Measurements from ENCODE around the gene GPR152.

The GPR152 gene

GRCh38 chr11:67492069-67492727, 39.7 kb upstream of the GPR152 start:
- no peak for TF ChIP-seq POLR2AphosphoS5 (IDR thresholded peaks at IDR 0.05; ENCODE audit: low read depth, low read length)
- TF ChIP-seq SIN3A (IDR thresholded peaks at IDR 0.05; ENCODE audit: borderline replicate concordance, insufficient read depth, low read length) = no peak
- TF ChIP-seq REST (IDR thresholded peaks at IDR 0.05; ENCODE audit: insufficient read depth in 1 of 2, low read depth in 2 of 2, low read length in 2 of 2) = no peak
- no peak for TF ChIP-seq TAF1 (IDR thresholded peaks at IDR 0.05; ENCODE audit: borderline replicate concordance, insufficient read depth, low read length)
- TF ChIP-seq FOXP2 (optimal IDR thresholded peaks at IDR 0.05; ENCODE audit: borderline replicate concordance, extremely low read depth, extremely low read length, insufficient read depth) = no peak

- TF ChIP-seq POLR2AphosphoS5 (IDR thresholded peaks at IDR 0.05; ENCODE audit: low read depth, low read length) (no peak), SIN3A (IDR thresholded peaks at IDR 0.05; ENCODE audit: borderline replicate concordance, insufficient read depth, low read length) (no peak), FOXP2 (optimal IDR thresholded peaks at IDR 0.05; ENCODE audit: borderline replicate concordance, extremely low read depth, extremely low read length, insufficient read depth) (no peak), REST (IDR thresholded peaks at IDR 0.05; ENCODE audit: insufficient read depth in 1 of 2, low read depth in 2 of 2, low read length in 2 of 2) (no peak), TAF1 (IDR thresholded peaks at IDR 0.05; ENCODE audit: borderline replicate concordance, insufficient read depth, low read length) (no peak)
Measured at GRCh38 chr11:67491276-67492068, 38.9 kb upstream of the GPR152 start.

- TF ChIP-seq TAF1 (IDR thresholded peaks at IDR 0.05; ENCODE audit: borderline replicate concordance, insufficient read depth, low read length) (no peak), POLR2AphosphoS5 (IDR thresholded peaks at IDR 0.05; ENCODE audit: low read depth, low read length) (no peak), REST (IDR thresholded peaks at IDR 0.05; ENCODE audit: insufficient read depth in 1 of 2, low read depth in 2 of 2, low read length in 2 of 2) (no peak), FOXP2 (optimal IDR thresholded peaks at IDR 0.05; ENCODE audit: borderline replicate concordance, extremely low read depth, extremely low read length, insufficient read depth) (no peak), SIN3A (IDR thresholded peaks at IDR 0.05; ENCODE audit: borderline replicate concordance, insufficient read depth, low read length) (no peak)
Measured at GRCh38 chr11:67490727-67491065, 38.2 kb upstream of the GPR152 start.

GRCh38 chr11:67489885-67490726, 37.6 kb upstream of the GPR152 start:
- TF ChIP-seq SIN3A (IDR thresholded peaks at IDR 0.05; ENCODE audit: borderline replicate concordance, insufficient read depth, low read length) (no peak), REST (IDR thresholded peaks at IDR 0.05; ENCODE audit: insufficient read depth in 1 of 2, low read depth in 2 of 2, low read length in 2 of 2) (no peak), FOXP2 (optimal IDR thresholded peaks at IDR 0.05; ENCODE audit: borderline replicate concordance, extremely low read depth, extremely low read length, insufficient read depth) (no peak), POLR2AphosphoS5 (IDR thresholded peaks at IDR 0.05; ENCODE audit: low read depth, low read length) (no peak), TAF1 (IDR thresholded peaks at IDR 0.05; ENCODE audit: borderline replicate concordance, insufficient read depth, low read length) (no peak)

Data from PFSK-1 (cell line).